K562 treated with DMSO at 1 percent for 12 hours (cell line): ENCODE measurements around the gene ZNF800. TPM values are rescaled to one million over a fixed set of nuclear protein-coding genes. Genes with fewer than 3 reads are reported as not detected.

Experiments
- total RNA-seq: library from RNA; unstranded; fragments of 300-600 nt; gene quantifications from 2 replicates; pipeline ENCODE4 v1.2.3, GENCODE V29; 2022; ENCODE audit not compliant: insufficient read depth

ZNF800 gene, protein sequence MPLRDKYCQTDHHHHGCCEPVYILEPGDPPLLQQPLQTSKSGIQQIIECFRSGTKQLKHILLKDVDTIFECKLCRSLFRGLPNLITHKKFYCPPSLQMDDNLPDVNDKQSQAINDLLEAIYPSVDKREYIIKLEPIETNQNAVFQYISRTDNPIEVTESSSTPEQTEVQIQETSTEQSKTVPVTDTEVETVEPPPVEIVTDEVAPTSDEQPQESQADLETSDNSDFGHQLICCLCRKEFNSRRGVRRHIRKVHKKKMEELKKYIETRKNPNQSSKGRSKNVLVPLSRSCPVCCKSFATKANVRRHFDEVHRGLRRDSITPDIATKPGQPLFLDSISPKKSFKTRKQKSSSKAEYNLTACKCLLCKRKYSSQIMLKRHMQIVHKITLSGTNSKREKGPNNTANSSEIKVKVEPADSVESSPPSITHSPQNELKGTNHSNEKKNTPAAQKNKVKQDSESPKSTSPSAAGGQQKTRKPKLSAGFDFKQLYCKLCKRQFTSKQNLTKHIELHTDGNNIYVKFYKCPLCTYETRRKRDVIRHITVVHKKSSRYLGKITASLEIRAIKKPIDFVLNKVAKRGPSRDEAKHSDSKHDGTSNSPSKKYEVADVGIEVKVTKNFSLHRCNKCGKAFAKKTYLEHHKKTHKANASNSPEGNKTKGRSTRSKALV
- 13.1 and 41.8 TPM in 2 replicates for total RNA-seq

DNA sequence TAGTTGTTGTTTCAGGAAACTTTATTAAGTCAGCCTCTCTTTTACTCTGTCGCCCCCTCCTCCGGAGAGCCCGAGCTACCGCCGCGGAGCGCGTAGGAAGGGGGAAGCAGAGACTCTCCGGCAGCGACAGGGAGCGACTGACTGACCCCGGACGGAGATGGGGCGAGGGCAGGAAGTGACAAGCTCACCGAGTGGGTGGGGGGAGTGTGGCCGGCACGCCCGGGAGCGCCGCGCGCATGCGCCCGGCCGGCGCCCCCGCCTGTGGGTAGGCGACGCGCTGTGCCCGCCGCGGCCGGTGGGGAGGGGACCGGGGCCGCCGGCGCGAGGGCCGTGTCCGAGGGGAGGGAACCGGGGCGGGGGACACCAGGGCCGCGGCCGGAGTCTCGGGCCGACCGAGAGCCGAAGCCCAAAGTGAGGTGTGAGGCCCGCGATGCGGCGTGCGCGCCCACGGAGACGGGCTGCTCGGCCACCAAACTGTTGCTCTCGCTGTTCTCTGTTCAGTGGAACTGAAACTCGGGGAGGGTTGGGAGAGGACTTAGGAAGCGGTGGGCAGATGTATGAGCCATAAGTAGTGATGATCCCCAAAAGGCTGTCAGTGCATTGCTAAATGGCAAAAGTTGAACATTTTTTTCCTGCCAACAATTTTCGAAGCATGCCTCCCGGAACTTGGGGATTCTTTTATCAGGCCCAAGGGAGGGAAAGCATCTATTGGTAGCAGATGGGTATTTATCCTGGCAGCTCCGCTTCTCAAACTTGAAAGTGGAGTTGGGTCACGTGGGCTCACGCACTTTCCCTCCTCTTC lies at the start of gene ZNF800:
TSS of gene ZNF800 (minus strand) at position 143 of the 802 bp plus-strand sequence. CDS start 1,151 bp downstream, outside the sequence.

Other genes with a start within 250 kb of the ZNF800 start
- not detected in 2 replicates for gene GRM8, start 139.8 kb downstream of the ZNF800 start, total RNA-seq
- gene GCC1, start 192.9 kb upstream of the ZNF800 start, total RNA-seq, result 10.9 and 21.3 TPM in 2 replicates
- 276 and 410 TPM in 2 replicates for gene ARF5, start 195.7 kb upstream of the ZNF800 start, total RNA-seq
- not detected in 2 replicates for gene FSCN3, start 201.0 kb upstream of the ZNF800 start, total RNA-seq
- gene PAX4, start 225.4 kb upstream of the ZNF800 start, total RNA-seq, result not detected in 2 replicates